ENCODE data around the gene EHMT1.
A peak's percentile ranks its signal among the peaks of the same experiment; 100 is the strongest.

EHMT1 gene

GRCh38 chr9:137578518-137579258, 40.1 kb upstream of the EHMT1 start, which contains the start of gene DPH7:
TSS of gene DPH7 (minus strand) at chr9:137578925. CDS start at chr9:137578777, 148 bp downstream.
- TF ChIP-seq CTCF (conservative IDR thresholded peaks at IDR 0.05): peak; percentile 99
- peak within 1 kb of the TSS; percentile 92 for H3K27ac ChIP-seq

- peak overlapping the region; percentile 92 for H3K27ac ChIP-seq
- TF ChIP-seq CTCF (conservative IDR thresholded peaks at IDR 0.05): no peak
Measured at GRCh38 chr9:137579259-137579604, 39.6 kb upstream of the EHMT1 start.

- peak overlapping the region; percentile 92; the same call in 1 of the 2 replicates for H3K27ac ChIP-seq
- no peak for TF ChIP-seq CTCF (conservative IDR thresholded peaks at IDR 0.05)
Measured at GRCh38 chr9:137580209-137580953, 38.4 kb upstream of the EHMT1 start.

GRCh38 chr9:137580954-137581322, 37.9 kb upstream of the EHMT1 start:
- no peak for TF ChIP-seq CTCF (conservative IDR thresholded peaks at IDR 0.05)
- H3K27ac ChIP-seq: no peak overlapping the region

- H3K27ac ChIP-seq: no peak overlapping the region
- no peak for TF ChIP-seq CTCF (conservative IDR thresholded peaks at IDR 0.05)
Measured at GRCh38 chr9:137581361-137582285, 37.2 kb upstream of the EHMT1 start.

GRCh38 chr9:137582286-137582860, 36.4 kb upstream of the EHMT1 start:
- TF ChIP-seq CTCF (conservative IDR thresholded peaks at IDR 0.05): peak; percentile 41
- no peak overlapping the region for H3K27ac ChIP-seq
